NT2/D1 (cell line): ENCODE results near the gene CBX6.

Experiments
- SUZ12 ChIP-seq: IDR thresholded peaks from 2 replicates; pipeline ENCODE4 v1.6.1; 2011; ENCODE audit not compliant: insufficient read length, insufficient read depth; ENCODE audit errors: extremely low read depth
- ZNF274 ChIP-seq: IDR thresholded peaks from 2 replicates; pipeline ENCODE4 v1.6.1; 2011; ENCODE audit warnings: mild to moderate bottlenecking, low read depth, low read length

GRCh38 chr22:38921806-38922205, 49.8 kb upstream of the CBX6 start:
- TF ChIP-seq SUZ12 (no peak), ZNF274 (no peak)
